Common myeloid progenitor, CD34-positive (primary cell): ENCODE data around the gene PLCL1.
A peak's percentile ranks its signal among the peaks of the same experiment; 100 is the strongest.

Experiments
- CTCF ChIA-PET: fragments of 350-600 bp; sonication (Branson Sonifier 250); formaldehyde crosslinking; loops from one replicate; lab custom pipeline; 2021; ENCODE audit warnings: antibody characterized with exemption; lab: Charles Lee
- POLR2A ChIA-PET: fragments of 350-600 bp; sonication (Branson Sonifier 250); formaldehyde crosslinking; loops from one replicate; lab custom pipeline; 2021; ENCODE audit warnings: antibody characterized with exemption; lab: Charles Lee
- DNase-seq, 3 donors: peaks; one replicate each; pipeline versions ENCODE4 v3.0.0 to v3.0.0-alpha.2; 2013
- H3K27ac ChIP-seq, 2 experiments: 1 replicate in 1 of 2; 2 replicates in 1 of 2; pipeline ENCODE4 v1.7.0; 2013; ENCODE audit warnings: inconsistent platforms in 2 of 2, low read length in 2 of 2, mild to moderate bottlenecking in 2 of 2, low read depth in 1 of 2, moderate library complexity in 1 of 2; ENCODE audit not compliant: severe bottlenecking in 2 of 2, insufficient read depth in 1 of 2, poor library complexity in 1 of 2
- H3K27me3 ChIP-seq, 5 experiments: replicated peaks in 2 of 5; 1 replicate in 3 of 5; 2 replicates in 2 of 5; pipeline versions ENCODE4 v1.6.1 to v1.7.0; 2013; ENCODE audit warnings: low read length in 4 of 5, mild to moderate bottlenecking in 2 of 5, moderate library complexity in 2 of 5, inconsistent platforms in 1 of 5; ENCODE audit not compliant: insufficient read depth in 5 of 5, control insufficient read depth in 4 of 5
- H3K36me3 ChIP-seq, 4 experiments: 1 replicate in 2 of 4; 2 replicates in 2 of 4; pipeline versions ENCODE4 v1.6.1 to v1.7.0; 2013; ENCODE audit warnings: low read length in 3 of 4, control low read depth in 1 of 4, mild to moderate bottlenecking in 1 of 4; ENCODE audit not compliant: control insufficient read depth in 4 of 4, insufficient read depth in 4 of 4
- H3K4me1 ChIP-seq, 4 experiments: 1 replicate in 3 of 4; 2 replicates in 1 of 4; pipeline versions ENCODE4 v1.6.1 to v1.7.1; 2013; ENCODE audit warnings: low read length in 3 of 4, mild to moderate bottlenecking in 3 of 4, control low read depth in 1 of 4, inconsistent platforms in 1 of 4, moderate library complexity in 1 of 4; ENCODE audit not compliant: control insufficient read depth in 4 of 4, insufficient read depth in 4 of 4; ENCODE audit errors: control extremely low read depth in 1 of 4
- H3K4me3 ChIP-seq, 7 experiments: 1 replicate in 4 of 7; 2 replicates in 3 of 7; pipeline versions ENCODE4 v1.5.1 to v1.7.0; 2013; ENCODE audit warnings: mild to moderate bottlenecking in 7 of 7, low read length in 6 of 7, moderate library complexity in 6 of 7, inconsistent platforms in 2 of 7, low read depth in 2 of 7, control low read depth in 1 of 7; ENCODE audit not compliant: insufficient read depth in 4 of 7, control insufficient read depth in 1 of 7; ENCODE audit errors: extremely low read depth in 1 of 7
- H3K9me3 ChIP-seq, 5 experiments: 1 replicate in 4 of 5; 2 replicates in 1 of 5; pipeline versions ENCODE4 v1.6.1 to v1.7.1; 2013; ENCODE audit warnings: low read length in 4 of 5, mild to moderate bottlenecking in 2 of 5, inconsistent platforms in 1 of 5, low read depth in 1 of 5, moderate library complexity in 1 of 5; ENCODE audit not compliant: control insufficient read depth in 4 of 5, insufficient read depth in 2 of 5; ENCODE audit errors: control extremely low read depth in 1 of 5
- WGBS: methylation state at CpG from one replicate; pipeline ENCODE4 v1.1.5; 2013; ENCODE audit not compliant: insufficient coverage; 5-methylcytosine and 5-hydroxymethylcytosine counted together

PLCL1 gene

DNA sequence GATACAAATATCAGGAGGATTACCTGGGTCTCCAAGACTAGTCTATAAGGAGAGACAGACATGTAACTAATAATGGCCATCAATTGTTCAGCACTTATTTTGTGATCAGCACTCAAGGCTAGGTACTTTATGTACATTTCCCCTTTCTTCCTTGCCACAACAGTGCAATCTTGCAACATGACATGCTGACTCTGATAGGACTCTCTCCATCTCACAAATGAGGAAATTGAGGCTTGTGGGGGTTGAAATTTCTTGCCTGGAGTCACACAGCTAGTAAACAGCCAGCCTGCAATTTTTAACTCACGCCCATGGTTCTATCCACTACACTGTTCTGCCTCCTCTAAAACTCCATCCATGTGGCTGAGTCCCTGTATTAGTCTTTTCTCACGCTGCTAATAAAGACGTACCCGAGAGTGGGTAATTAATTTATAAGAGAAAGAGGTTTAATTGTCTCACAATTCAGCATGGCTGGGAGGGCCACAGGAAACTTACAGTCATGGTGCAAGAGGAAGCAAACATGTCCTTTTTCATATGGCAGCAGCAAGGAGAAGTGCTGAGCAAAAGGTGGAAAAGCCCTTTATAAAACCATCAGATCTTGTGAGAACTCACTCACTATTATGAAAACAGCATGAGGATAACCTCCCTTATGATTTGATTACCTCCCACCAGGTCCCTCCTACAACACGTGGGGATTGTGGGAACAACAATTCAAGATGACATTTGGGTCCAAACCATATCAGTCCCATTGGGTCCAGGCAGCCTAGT lies 302.4 kb downstream of the PLCL1 start:
- Histone ChIP-seq H3K36me3 (no peaks in the 10 kb centered on the region), H3K9me3 (no peaks in the 10 kb centered on the region), H3K4me1 (peaks cover 0 to 11% (median 0%) of the 10 kb centered on the region in 4 experiments), H3K4me3 (no peak overlapping the region), H3K27ac (no peak overlapping the region), H3K27me3 (no peaks in the 10 kb centered on the region)
- ChIA-PET POLR2A (interaction anchor here (0.6 kb wide), 1 partner anchor 307 kb away, joined by 3 read pairs; no protein-coding TSS in a partner anchor), CTCF (interaction anchor here (1.2 kb wide), 1 partner anchor 13 kb away, joined by 3 read pairs; no protein-coding TSS in a partner anchor)
- peak in 2 of 3 donors; percentile 54 to 62 for DNase-seq
- WGBS: 100% methylated on average over 2 of the region's 5 CpGs

DNA sequence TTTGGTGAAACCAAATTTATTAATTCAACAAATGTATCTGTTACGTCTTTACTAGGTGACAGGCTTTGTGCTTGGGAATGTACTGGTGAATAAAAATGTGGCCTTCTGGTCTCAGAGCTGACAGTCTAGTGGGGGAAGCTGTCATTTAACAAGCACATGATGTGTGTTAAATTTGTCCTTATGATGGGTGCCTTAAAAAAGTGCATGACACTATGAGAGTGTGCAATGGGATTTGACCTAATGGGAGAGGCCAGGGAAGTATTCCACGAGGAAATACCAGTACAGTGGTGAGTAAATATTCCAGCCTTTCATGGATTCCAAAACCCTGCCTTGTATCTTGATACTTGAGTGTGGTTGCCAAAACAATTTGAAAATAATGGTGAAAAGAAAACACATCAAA lies 308.9 kb downstream of the PLCL1 start:
- Histone ChIP-seq H3K9me3 (no peaks in the 10 kb centered on the region), H3K36me3 (no peaks in the 10 kb centered on the region), H3K4me1 (peaks cover 0 to 7% (median 1%) of the 10 kb centered on the region in 4 experiments), H3K27me3 (no peaks in the 10 kb centered on the region), H3K4me3 (no peak overlapping the region), H3K27ac (no peak overlapping the region)
- WGBS: 100% methylated on average over 2 of the region's 2 CpGs
- ChIA-PET POLR2A (no interaction called here), CTCF (no interaction called here)
- no peak for DNase-seq

DNA sequence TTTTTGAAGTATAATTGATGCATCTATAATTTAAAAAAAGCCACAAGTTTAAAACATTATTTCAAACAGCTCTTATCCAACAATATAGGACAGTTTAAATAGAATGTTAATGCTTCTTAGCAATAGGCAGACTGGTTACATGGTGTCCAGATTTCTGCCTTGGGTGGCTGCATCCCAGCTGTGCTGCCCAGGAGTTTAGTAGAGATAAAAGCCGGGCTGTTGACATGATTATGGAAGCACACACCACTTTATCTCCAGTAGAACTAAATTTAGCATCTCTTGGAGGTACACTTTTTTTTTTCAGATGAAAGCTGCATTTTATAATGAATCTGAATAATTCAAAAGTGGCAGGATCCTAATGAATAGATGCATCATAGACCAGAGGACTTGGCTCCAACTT lies 309.7 kb downstream of the PLCL1 start:
- no CpG with 5 or more reads among the region's 1 CpG for WGBS
- Histone ChIP-seq H3K4me3 (no peak overlapping the region), H3K36me3 (no peaks in the 10 kb centered on the region), H3K27ac (no peak overlapping the region), H3K27me3 (no peaks in the 10 kb centered on the region), H3K9me3 (no peaks in the 10 kb centered on the region), H3K4me1 (peaks cover 0 to 7% (median 1%) of the 10 kb centered on the region in 4 experiments)
- no peak for DNase-seq
- ChIA-PET CTCF (no interaction called here), POLR2A (no interaction called here)

DNA sequence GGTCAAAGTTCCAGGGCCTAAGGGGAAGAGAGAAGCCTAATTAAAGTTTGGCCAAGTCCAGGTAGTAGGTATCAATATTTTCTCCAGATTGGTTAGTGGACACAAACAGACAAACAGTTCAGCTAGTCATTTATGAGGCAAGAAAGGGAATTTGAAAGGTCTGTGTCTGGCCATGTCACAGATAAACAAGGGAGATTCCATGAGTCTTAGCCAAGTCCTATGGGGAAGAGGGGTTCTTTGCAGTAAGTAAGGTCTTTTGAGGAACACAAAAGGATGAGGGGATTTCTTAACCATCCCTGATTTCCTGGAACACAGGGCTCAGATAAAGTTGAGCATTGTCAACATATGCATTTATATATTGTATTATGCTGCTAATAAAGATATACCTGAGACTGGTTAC lies 310.8 kb downstream of the PLCL1 start:
- Histone ChIP-seq H3K4me3 (no peak overlapping the region), H3K27ac (no peak overlapping the region), H3K36me3 (no peaks in the 10 kb centered on the region), H3K4me1 (peaks cover 0 to 7% (median 1%) of the 10 kb centered on the region in 4 experiments), H3K27me3 (no peaks in the 10 kb centered on the region), H3K9me3 (no peaks in the 10 kb centered on the region)
- DNase-seq: no peak
- POLR2A ChIA-PET: no interaction called here
- CTCF ChIA-PET: no interaction called here

DNA sequence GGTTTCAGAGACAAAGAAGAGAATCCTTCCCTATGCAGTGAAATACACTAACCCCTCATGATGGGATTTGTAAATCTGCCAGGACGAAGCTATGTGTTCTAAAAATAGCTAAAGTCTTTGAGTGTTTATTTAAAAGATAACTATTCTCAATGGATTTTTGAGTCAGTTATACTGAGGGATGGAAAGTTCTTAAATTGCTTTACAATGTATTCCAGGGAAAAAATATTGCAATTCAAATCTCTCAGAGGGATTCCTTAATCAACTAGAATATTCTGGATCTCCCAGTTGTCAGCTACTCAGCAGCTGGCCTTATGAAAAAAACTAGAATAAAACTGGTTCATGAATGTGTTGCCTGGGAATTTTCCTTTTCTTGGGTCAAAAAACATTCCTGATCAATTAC lies 312.4 kb downstream of the PLCL1 start:
- ChIA-PET CTCF (interaction anchor here (1.0 kb wide), 1 partner anchor 9 kb away, joined by 3 read pairs; no protein-coding TSS in a partner anchor), POLR2A (no interaction called here)
- no peaks in the 10 kb centered on the region for H3K36me3 ChIP-seq
- no peak overlapping the region for H3K4me3 ChIP-seq
- H3K27ac ChIP-seq: no peak overlapping the region
- H3K9me3 ChIP-seq: no peaks in the 10 kb centered on the region
- no CpG with 5 or more reads among the region's 1 CpG for WGBS
- DNase-seq: no peak
- H3K4me1 ChIP-seq: peaks cover 0 to 7% (median 1%) of the 10 kb centered on the region in 4 experiments
- no peaks in the 10 kb centered on the region for H3K27me3 ChIP-seq

DNA sequence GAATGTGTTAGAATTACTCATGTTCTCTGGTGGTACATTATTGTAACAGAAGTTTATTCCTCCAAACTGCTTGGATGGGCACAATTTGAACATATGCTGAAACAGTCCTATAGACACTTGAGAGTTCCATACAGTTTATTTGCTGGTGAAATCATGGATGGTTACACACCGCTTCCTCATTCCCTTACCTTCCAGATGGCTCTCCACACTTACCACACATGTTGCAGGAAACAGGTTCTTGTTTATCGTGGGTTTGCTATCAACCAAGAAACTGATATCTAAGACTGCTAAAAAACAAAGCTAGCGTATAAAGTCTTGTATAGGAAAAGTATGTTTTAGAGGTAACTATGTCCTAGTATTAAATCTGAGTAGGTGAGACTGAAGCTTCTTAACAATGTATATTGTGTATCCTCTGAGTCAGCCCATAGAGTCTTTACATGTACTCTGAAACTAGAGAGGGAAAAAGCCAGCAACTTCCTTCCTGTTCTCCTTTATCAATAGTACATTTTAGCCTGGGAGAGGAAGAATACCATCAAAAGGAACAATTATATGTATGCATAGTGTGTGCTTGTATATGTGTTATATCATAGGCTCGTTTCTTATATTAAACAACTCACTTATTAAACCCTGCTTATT lies 313.1 kb downstream of the PLCL1 start:
- DNase-seq: peak in 2 of 3 donors; percentile 57 to 63
- Histone ChIP-seq H3K4me1 (peaks cover 0 to 7% (median 1%) of the 10 kb centered on the region in 4 experiments), H3K4me3 (no peak overlapping the region), H3K36me3 (no peaks in the 10 kb centered on the region), H3K27ac (no peak overlapping the region), H3K9me3 (no peaks in the 10 kb centered on the region), H3K27me3 (no peaks in the 10 kb centered on the region)
- 54% methylated on average over 2 of the region's 4 CpGs for WGBS
- ChIA-PET CTCF (interaction anchor here (0.6 to 2.0 kb wide), 3 partner anchors 9 to 317 kb away, joined by 3 to 5 read pairs (median 4); no protein-coding TSS in a partner anchor), POLR2A (no interaction called here)

DNA sequence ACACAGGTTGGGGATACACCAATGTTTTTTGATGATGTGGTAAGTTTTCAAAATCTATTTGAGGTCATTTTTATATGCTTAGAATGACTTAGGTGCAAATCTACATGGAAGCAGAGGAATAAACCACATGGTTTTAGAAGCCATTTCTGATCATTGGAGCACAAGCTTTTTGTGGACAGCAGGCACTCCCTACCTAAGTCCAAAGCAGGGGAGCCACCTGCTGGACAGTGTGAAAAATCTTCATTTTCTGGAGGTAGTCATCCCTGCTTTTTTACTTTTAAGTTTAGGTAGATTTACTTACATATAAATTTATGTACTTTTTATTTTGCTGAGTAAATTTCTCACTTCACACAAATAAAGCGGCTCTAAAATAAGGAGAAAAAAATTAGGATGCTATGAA lies 323.2 kb downstream of the PLCL1 start:
- H3K27me3 ChIP-seq: peaks cover 0 to 4% (median 0%) of the 10 kb centered on the region in 5 experiments
- no peaks in the 10 kb centered on the region for H3K4me1 ChIP-seq
- WGBS: no CpG with 5 or more reads among the region's 1 CpG
- peak; percentile 56 to 78 (median 73) for DNase-seq
- H3K36me3 ChIP-seq: no peaks in the 10 kb centered on the region
- no peak overlapping the region for H3K4me3 ChIP-seq
- POLR2A ChIA-PET: no interaction called here
- H3K27ac ChIP-seq: no peak overlapping the region
- CTCF ChIA-PET: interaction anchor here (0.6 to 2.4 kb wide), 13 partner anchors 9 to 1612 kb away, joined by 3 to 12 read pairs (median 4); partner anchors contain the start of gene PLCL1
- H3K9me3 ChIP-seq: no peaks in the 10 kb centered on the region
